ENCODE measurements around the gene NEMF. TPM values are rescaled to one million over a fixed set of nuclear protein-coding genes. Genes with fewer than 3 reads are reported as not detected.

NEMF gene
- total RNA-seq, 2 donors from 2014 or later, result 75.1 to 82.6 TPM

DNA sequence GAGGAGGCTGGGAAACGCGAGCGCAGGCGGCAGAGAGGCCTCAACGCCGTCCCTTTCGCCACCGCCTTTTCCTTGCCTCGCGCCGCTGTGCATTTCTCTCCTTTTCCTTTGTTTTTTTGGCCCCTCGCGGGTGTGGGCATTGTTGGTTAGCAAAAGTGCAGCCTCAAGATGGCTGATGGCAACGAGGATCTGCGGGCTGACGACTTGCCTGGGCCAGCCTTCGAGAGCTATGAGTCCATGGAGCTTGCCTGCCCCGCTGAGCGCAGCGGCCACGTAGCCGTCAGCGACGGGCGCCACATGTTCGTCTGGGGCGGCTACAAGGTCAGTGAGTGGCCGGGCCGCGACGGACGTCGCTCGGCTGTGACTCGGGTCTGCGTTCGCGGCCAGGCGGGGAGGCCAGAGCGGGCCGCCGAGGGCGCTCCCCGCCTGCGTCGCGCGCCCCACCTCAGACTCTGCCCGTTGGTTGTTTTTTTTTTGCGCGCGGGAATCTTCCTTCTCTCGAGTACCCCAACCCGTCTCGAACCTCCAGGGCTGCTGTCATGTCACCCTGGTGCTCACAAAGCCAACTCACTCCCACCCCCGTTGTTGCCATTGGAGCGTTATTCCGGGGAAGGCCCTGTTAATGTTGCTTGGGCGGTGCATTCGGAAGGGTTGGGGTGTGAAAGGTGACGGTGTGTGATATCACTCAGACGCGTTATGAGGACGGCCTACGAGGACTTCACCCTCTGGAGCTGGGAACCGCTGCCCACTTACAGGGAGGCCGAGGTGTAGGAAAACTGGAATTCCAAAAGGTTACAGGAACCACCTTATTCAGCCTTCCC lies 84.1 kb downstream of the NEMF start:
- peaks cover 6% of the 10 kb centered on the region for H3K4me1 ChIP-seq (ENCODE audit: control insufficient read depth, insufficient read depth, low read length)
- 0% methylated on average over 37 to 67 of the region's 67 CpGs for WGBS, 2 experiments (ENCODE audit: insufficient coverage in 1 of 2, insufficient read length in 1 of 2)
- H3K27me3 Mint-ChIP-seq (ENCODE audit: insufficient read depth), result no peaks in the 10 kb centered on the region
- H3K9ac ChIP-seq (ENCODE audit: extremely low read depth, low read length, poor library complexity, severe bottlenecking), result peak overlapping the region; percentile 98
- H3K4me3 ChIP-seq (ENCODE audit: low read length), result peak overlapping the region; percentile 98
- H3K27ac Mint-ChIP-seq, result peak overlapping the region; percentile 99
- TF ChIP-seq, protein P1, sequence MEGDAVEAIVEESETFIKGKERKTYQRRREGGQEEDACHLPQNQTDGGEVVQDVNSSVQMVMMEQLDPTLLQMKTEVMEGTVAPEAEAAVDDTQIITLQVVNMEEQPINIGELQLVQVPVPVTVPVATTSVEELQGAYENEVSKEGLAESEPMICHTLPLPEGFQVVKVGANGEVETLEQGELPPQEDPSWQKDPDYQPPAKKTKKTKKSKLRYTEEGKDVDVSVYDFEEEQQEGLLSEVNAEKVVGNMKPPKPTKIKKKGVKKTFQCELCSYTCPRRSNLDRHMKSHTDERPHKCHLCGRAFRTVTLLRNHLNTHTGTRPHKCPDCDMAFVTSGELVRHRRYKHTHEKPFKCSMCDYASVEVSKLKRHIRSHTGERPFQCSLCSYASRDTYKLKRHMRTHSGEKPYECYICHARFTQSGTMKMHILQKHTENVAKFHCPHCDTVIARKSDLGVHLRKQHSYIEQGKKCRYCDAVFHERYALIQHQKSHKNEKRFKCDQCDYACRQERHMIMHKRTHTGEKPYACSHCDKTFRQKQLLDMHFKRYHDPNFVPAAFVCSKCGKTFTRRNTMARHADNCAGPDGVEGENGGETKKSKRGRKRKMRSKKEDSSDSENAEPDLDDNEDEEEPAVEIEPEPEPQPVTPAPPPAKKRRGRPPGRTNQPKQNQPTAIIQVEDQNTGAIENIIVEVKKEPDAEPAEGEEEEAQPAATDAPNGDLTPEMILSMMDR (conservative IDR thresholded peaks at IDR 0.05), result no peak
- H3K27me3 ChIP-seq (ENCODE audit: control insufficient read depth, insufficient read depth, low read length, poor library complexity, severe bottlenecking), result no peaks in the 10 kb centered on the region
- peaks cover 11% of the 10 kb centered on the region for H3K36me3 ChIP-seq (ENCODE audit: control insufficient read depth, insufficient read depth, low read length)
- no peaks in the 10 kb centered on the region for H3K9me3 Mint-ChIP-seq
- H3K27ac ChIP-seq (ENCODE audit: low read depth, low read length), result peak overlapping the region; percentile 97
- H3K36me3 Mint-ChIP-seq (ENCODE audit: low read depth), result peaks cover 4% of the 10 kb centered on the region
- peak overlapping the region; percentile 92 for H3K4me3 Mint-ChIP-seq
- peaks cover 15% of the 10 kb centered on the region for H3K4me1 Mint-ChIP-seq
- DNase-seq, result peak; percentile 82
- no peaks in the 10 kb centered on the region for H3K9me3 ChIP-seq (ENCODE audit: control insufficient read depth, low read length)

DNA sequence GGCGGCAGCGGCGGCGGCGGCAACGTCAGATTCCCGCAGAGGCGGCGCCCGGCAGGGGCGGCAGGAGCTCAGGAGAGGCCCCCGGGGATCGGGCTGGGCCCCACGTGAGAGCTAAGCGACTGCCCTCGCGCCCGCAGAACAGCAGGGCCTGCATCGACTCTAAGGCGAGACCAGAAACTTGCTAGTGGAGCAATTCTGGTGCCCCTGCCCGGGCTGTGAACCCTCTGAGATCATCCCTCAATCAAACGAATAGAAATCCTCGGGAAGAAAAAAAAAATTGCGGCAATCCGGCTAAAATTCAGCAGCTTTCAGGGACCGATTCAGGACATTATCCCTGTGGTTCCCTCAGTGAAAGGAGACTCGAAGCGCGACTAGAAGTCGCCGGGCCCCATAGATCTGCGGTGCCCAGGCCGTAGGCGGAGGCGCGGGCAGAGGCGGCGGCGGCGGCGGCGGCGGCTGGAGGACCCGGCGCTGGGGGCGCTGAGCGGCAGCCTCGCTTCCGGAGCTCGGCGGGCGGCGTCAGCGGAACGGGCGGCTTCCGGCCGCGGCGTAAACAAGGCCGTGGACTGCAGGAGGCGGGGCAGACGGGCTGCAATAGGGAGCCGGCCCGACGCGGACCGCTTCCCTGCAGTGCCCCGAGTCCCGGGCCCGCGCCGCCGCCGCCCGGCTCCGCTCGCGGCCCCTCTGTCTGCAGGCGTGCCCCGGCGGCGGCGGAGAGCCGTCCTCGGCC lies 84.9 kb downstream of the NEMF start, which contains the start of gene KLHDC2:
Gene KLHDC2 (plus strand): TSS at position 583 of the 730 bp plus-strand sequence. CDS start 316 bp downstream, outside the sequence.
- no peaks in the 10 kb centered on the region for H3K27me3 ChIP-seq (ENCODE audit: control insufficient read depth, insufficient read depth, low read length, poor library complexity, severe bottlenecking)
- Mint-ChIP-seq H3K27ac (peak within 1 kb of the TSS; percentile 99), H3K36me3 (ENCODE audit: low read depth) (peaks cover 4% of the 10 kb centered on the region), H3K27me3 (ENCODE audit: insufficient read depth) (no peaks in the 10 kb centered on the region), H3K4me3 (peak within 1 kb of the TSS; percentile 92), H3K9me3 (no peaks in the 10 kb centered on the region), H3K4me1 (peaks cover 15% of the 10 kb centered on the region)
- peak within 1 kb of the TSS; percentile 97 for H3K27ac ChIP-seq (ENCODE audit: low read depth, low read length)
- peaks cover 6% of the 10 kb centered on the region for H3K4me1 ChIP-seq (ENCODE audit: control insufficient read depth, insufficient read depth, low read length)
- H3K9me3 ChIP-seq (ENCODE audit: control insufficient read depth, low read length), result no peaks in the 10 kb centered on the region
- H3K36me3 ChIP-seq (ENCODE audit: control insufficient read depth, insufficient read depth, low read length), result peaks cover 11% of the 10 kb centered on the region
- TF ChIP-seq, protein P1 (conservative IDR thresholded peaks at IDR 0.05), result peak; percentile 54
- 0 to 1% methylated on average over 38 to 86 of the region's 86 CpGs for WGBS, 2 experiments (ENCODE audit: insufficient coverage in 1 of 2, insufficient read length in 1 of 2)
- H3K4me3 ChIP-seq (ENCODE audit: low read length), result peak within 1 kb of the TSS; percentile 98
- peak within 1 kb of the TSS; percentile 98 for H3K9ac ChIP-seq (ENCODE audit: extremely low read depth, low read length, poor library complexity, severe bottlenecking)
- peak; percentile 95 for DNase-seq

DNA sequence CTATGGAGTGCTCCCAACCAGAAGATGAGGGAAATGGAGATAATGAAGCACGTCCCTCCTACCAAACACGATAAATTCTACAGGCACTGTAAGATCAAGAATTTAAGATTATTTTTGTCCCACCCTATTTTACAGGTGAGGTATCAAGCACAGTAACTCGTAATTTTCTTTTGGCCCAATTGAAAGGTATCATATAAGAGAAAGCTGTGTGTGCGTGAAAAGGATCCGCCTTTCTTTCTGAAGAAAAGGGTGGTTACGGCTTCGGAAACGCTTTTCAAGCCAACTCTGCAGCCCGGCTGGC lies 85.4 kb downstream of the NEMF start:
- Mint-ChIP-seq H3K27ac (peak overlapping the region; percentile 98), H3K27me3 (ENCODE audit: insufficient read depth) (no peaks in the 10 kb centered on the region), H3K9me3 (no peaks in the 10 kb centered on the region), H3K36me3 (ENCODE audit: low read depth) (peaks cover 2% of the 10 kb centered on the region), H3K4me3 (peak overlapping the region; percentile 92), H3K4me1 (peaks cover 15% of the 10 kb centered on the region)
- no peaks in the 10 kb centered on the region for H3K9me3 ChIP-seq (ENCODE audit: control insufficient read depth, low read length)
- TF ChIP-seq, protein P1 (conservative IDR thresholded peaks at IDR 0.05), result no peak
- H3K27ac ChIP-seq (ENCODE audit: low read depth, low read length), result peak overlapping the region; percentile 97
- no peaks in the 10 kb centered on the region for H3K27me3 ChIP-seq (ENCODE audit: control insufficient read depth, insufficient read depth, low read length, poor library complexity, severe bottlenecking)
- peaks cover 6% of the 10 kb centered on the region for H3K4me1 ChIP-seq (ENCODE audit: control insufficient read depth, insufficient read depth, low read length)
- H3K4me3 ChIP-seq (ENCODE audit: low read length), result peak overlapping the region; percentile 98
- WGBS, 2 experiments (ENCODE audit: insufficient coverage in 1 of 2, insufficient read length in 1 of 2), result 2% methylated on average over 9 of the region's 9 CpGs; no CpG with 5 or more reads in 1 of the 2 experiments
- peak overlapping the region; percentile 73 for H3K9ac ChIP-seq (ENCODE audit: extremely low read depth, low read length, poor library complexity, severe bottlenecking)
- DNase-seq, result no peak
- peaks cover 5% of the 10 kb centered on the region for H3K36me3 ChIP-seq (ENCODE audit: control insufficient read depth, insufficient read depth, low read length)

Data from endodermal cell (in vitro differentiated cells).